ENCODE data around the gene CARD16. TPM values are rescaled to one million over a fixed set of nuclear protein-coding genes. Genes with fewer than 3 reads are reported as not detected.
"Not testable (repeated sequence)": the region's sequence is repeated elsewhere in the genome, so short reads cannot be mapped to it uniquely, and the experiment has no call there.

The CARD16 gene
- total RNA-seq, 2 donors from 2014 or later = not detected

- Mint-ChIP-seq H3K36me3 (ENCODE audit: low read depth) (no peaks in the 10 kb centered on the region), H3K4me1 (peaks cover 9% of the 10 kb centered on the region), H3K9me3 (no peaks in the 10 kb centered on the region), H3K4me3 (no peak overlapping the region), H3K27ac (no peak overlapping the region), H3K27me3 (ENCODE audit: insufficient read depth) (no peaks in the 10 kb centered on the region)
- H3K27ac ChIP-seq (ENCODE audit: low read depth, low read length) = no peak overlapping the region
- no peaks in the 10 kb centered on the region for H3K36me3 ChIP-seq (ENCODE audit: control insufficient read depth, insufficient read depth, low read length)
- WGBS, 2 experiments (ENCODE audit: insufficient coverage in 1 of 2, insufficient read length in 1 of 2) = 93 to 94% methylated on average over 2 of the region's 3 CpGs
- H3K27me3 ChIP-seq (ENCODE audit: control insufficient read depth, insufficient read depth, low read length, poor library complexity, severe bottlenecking) = no peaks in the 10 kb centered on the region
- DNase-seq = no peak
- no peak overlapping the region for H3K9ac ChIP-seq (ENCODE audit: extremely low read depth, low read length, poor library complexity, severe bottlenecking)
- H3K9me3 ChIP-seq (ENCODE audit: control insufficient read depth, low read length) = no peaks in the 10 kb centered on the region
- H3K4me1 ChIP-seq (ENCODE audit: control insufficient read depth, insufficient read depth, low read length) = no peaks in the 10 kb centered on the region
- H3K4me3 ChIP-seq (ENCODE audit: low read length) = no peak overlapping the region
- TF ChIP-seq, protein P1, sequence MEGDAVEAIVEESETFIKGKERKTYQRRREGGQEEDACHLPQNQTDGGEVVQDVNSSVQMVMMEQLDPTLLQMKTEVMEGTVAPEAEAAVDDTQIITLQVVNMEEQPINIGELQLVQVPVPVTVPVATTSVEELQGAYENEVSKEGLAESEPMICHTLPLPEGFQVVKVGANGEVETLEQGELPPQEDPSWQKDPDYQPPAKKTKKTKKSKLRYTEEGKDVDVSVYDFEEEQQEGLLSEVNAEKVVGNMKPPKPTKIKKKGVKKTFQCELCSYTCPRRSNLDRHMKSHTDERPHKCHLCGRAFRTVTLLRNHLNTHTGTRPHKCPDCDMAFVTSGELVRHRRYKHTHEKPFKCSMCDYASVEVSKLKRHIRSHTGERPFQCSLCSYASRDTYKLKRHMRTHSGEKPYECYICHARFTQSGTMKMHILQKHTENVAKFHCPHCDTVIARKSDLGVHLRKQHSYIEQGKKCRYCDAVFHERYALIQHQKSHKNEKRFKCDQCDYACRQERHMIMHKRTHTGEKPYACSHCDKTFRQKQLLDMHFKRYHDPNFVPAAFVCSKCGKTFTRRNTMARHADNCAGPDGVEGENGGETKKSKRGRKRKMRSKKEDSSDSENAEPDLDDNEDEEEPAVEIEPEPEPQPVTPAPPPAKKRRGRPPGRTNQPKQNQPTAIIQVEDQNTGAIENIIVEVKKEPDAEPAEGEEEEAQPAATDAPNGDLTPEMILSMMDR (conservative IDR thresholded peaks at IDR 0.05) = no peak
Observed at GRCh38 chr11:105078283-105078682, 33.1 kb upstream of the CARD16 start.

DNA sequence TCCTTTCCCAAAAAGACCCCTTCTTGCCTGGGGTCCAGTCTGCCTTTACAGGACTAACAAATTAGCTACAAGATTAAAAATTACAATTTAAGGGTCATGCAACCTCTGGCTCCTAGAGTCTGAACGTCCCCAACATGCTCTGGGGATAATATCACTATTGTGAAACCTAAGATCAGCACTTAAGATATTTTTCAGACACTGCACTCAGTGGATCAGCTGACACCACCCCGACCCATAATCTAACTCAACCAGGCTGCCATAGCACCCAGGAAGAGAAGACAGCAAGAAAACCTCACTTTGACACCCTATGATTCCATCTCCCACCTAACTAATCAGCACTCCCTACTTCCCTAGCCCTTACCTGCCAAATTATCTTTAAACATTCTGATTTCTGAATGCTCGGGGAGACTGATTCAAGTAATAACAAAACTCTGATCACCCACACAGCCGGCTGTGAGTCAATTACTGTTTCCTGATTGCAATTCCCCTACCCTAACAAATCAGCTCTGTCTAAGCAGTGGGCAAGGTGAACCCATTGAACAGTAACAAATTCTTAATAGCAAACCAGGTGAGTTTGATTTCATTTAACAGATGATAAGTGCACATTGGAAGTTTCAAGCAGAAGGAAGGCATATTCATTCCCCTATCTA, 32.1 kb upstream of the CARD16 start:
- not testable (repeated sequence) for H3K4me1 Mint-ChIP-seq; H3K36me3 ChIP-seq (ENCODE audit: control insufficient read depth, insufficient read depth, low read length); H3K9ac ChIP-seq (ENCODE audit: extremely low read depth, low read length, poor library complexity, severe bottlenecking); H3K4me1 ChIP-seq (ENCODE audit: control insufficient read depth, insufficient read depth, low read length); H3K4me3 ChIP-seq (ENCODE audit: low read length); H3K27ac Mint-ChIP-seq; H3K27me3 Mint-ChIP-seq (ENCODE audit: insufficient read depth); H3K4me3 Mint-ChIP-seq; DNase-seq; H3K27ac ChIP-seq (ENCODE audit: low read depth, low read length); H3K27me3 ChIP-seq (ENCODE audit: control insufficient read depth, insufficient read depth, low read length, poor library complexity, severe bottlenecking); H3K36me3 Mint-ChIP-seq (ENCODE audit: low read depth); H3K9me3 Mint-ChIP-seq; H3K9me3 ChIP-seq (ENCODE audit: control insufficient read depth, low read length)
- WGBS, 2 experiments (ENCODE audit: insufficient coverage in 1 of 2, insufficient read length in 1 of 2) = 88 to 93% methylated on average over 1 to 4 of the region's 4 CpGs

GRCh38 chr11:105074166-105074530, 29.0 kb upstream of the CARD16 start:
- Histone ChIP-seq H3K27me3 (ENCODE audit: control insufficient read depth, insufficient read depth, low read length, poor library complexity, severe bottlenecking) (no peaks in the 10 kb centered on the region), H3K9me3 (ENCODE audit: control insufficient read depth, low read length) (no peaks in the 10 kb centered on the region), H3K36me3 (ENCODE audit: control insufficient read depth, insufficient read depth, low read length) (no peaks in the 10 kb centered on the region), H3K4me1 (ENCODE audit: control insufficient read depth, insufficient read depth, low read length) (no peaks in the 10 kb centered on the region), H3K9ac (ENCODE audit: extremely low read depth, low read length, poor library complexity, severe bottlenecking) (no peak overlapping the region), H3K27ac (ENCODE audit: low read depth, low read length) (no peak overlapping the region), H3K4me3 (ENCODE audit: low read length) (no peak overlapping the region)
- no peak for DNase-seq
- Mint-ChIP-seq H3K27ac (no peak overlapping the region), H3K9me3 (no peaks in the 10 kb centered on the region), H3K4me1 (peaks cover 6% of the 10 kb centered on the region), H3K27me3 (ENCODE audit: insufficient read depth) (no peaks in the 10 kb centered on the region), H3K36me3 (ENCODE audit: low read depth) (no peaks in the 10 kb centered on the region), H3K4me3 (no peak overlapping the region)
- TF ChIP-seq, protein P1 (conservative IDR thresholded peaks at IDR 0.05) = no peak
- WGBS, 2 experiments (ENCODE audit: insufficient coverage in 1 of 2, insufficient read length in 1 of 2) = 88 to 100% methylated on average over 1 to 2 of the region's 2 CpGs

Data from endodermal cell (in vitro differentiated cells).